H1 (cell line): ENCODE measurements around the gene CCDC71L. TPM values are rescaled to one million over a fixed set of nuclear protein-coding genes. Genes with fewer than 3 reads are reported as not detected.

Source experiments
- CTCF ChIA-PET: fragments of 300-600 bp; sonication (Branson Sonifier 250); formaldehyde crosslinking; loops from one replicate; lab custom pipeline; 2021; ENCODE audit not compliant: partially characterized antibody; lab: Charles Lee
- POLR2A ChIA-PET: fragments of 300-600 bp; sonication (Branson Sonifier 250); formaldehyde crosslinking; loops from one replicate; lab custom pipeline; 2021; ENCODE audit warnings: inconsistent platforms; ENCODE audit not compliant: partially characterized antibody; lab: Charles Lee
- DNase-seq, 2 experiments: peaks; one replicate each; pipeline versions ENCODE4 v3.0.0 to v3.0.0-alpha.2; 2010 to 2022; ENCODE audit warnings: low spot score in 2 of 2, low read depth in 1 of 2, mixed read lengths in 1 of 2
- FAIRE-seq: peaks from 2 replicates; lab custom pipeline; 2011; peaks lifted over from hg19 to GRCh38; lab: Jason Lieb, UNC
- H2AFZ ChIP-seq: 2 replicates; pipeline ENCODE4 v1.8.1; 2012; ENCODE audit warnings: low read length, inconsistent platforms
- H2AK5ac ChIP-seq: 2 replicates; pipeline ENCODE4 v1.6.1; 2013; ENCODE audit warnings: low read depth, low read length
- H2BK120ac ChIP-seq: replicated peaks from 2 replicates; pipeline ENCODE3; 2013; ENCODE audit warnings: low read depth, low read length, inconsistent platforms
- H2BK12ac ChIP-seq: 2 replicates; pipeline ENCODE4 v1.6.1; 2013; ENCODE audit warnings: low read depth, low read length
- H2BK15ac ChIP-seq: 2 replicates; pipeline ENCODE4 v1.6.1; 2013; ENCODE audit warnings: low read length
- H2BK20ac ChIP-seq: 2 replicates; pipeline ENCODE4 v1.6.1; 2013; ENCODE audit warnings: low read length
- H2BK5ac ChIP-seq: 2 replicates; pipeline ENCODE4 v1.6.1; 2013; ENCODE audit warnings: low read depth, low read length
- H3K14ac ChIP-seq: 2 replicates; pipeline ENCODE4 v1.6.1; 2013; ENCODE audit warnings: inconsistent platforms; ENCODE audit not compliant: insufficient read length
- H3K18ac ChIP-seq: 2 replicates; pipeline ENCODE4 v1.6.1; 2013; ENCODE audit warnings: low read length; ENCODE audit errors: extremely low read depth
- H3K23ac ChIP-seq: 2 replicates; pipeline ENCODE4 v1.6.1; 2013; ENCODE audit warnings: inconsistent platforms; ENCODE audit not compliant: insufficient read length
- H3K23me2 ChIP-seq: 2 replicates; pipeline ENCODE4 v1.6.1; 2013; ENCODE audit warnings: low read depth, low read length
- H3K27ac ChIP-seq: 2 replicates; pipeline ENCODE4 v1.6.1; 2011; ENCODE audit warnings: low read depth, low read length, inconsistent platforms
- H3K27me3 ChIP-seq, 4 experiments: replicated peaks in 1 of 4; 1 replicate in 1 of 4; 2 replicates in 3 of 4; pipeline versions ENCODE4 v1.6.1 to v1.8.1; 2011 to 2013; ENCODE audit warnings: low read length in 3 of 4, mild to moderate bottlenecking in 3 of 4, inconsistent platforms in 2 of 4, mixed read lengths in 2 of 4, moderate library complexity in 1 of 4; ENCODE audit not compliant: control insufficient read depth in 3 of 4, insufficient read depth in 3 of 4; ENCODE audit errors: extremely low read depth in 1 of 4
- H3K36me3 ChIP-seq, 4 experiments: 2 replicates each; pipeline versions ENCODE4 v1.6.1 to v1.8.1; 2011 to 2013; ENCODE audit warnings: mild to moderate bottlenecking in 4 of 4, low read length in 3 of 4, moderate library complexity in 2 of 4, control low read depth in 1 of 4, inconsistent platforms in 1 of 4; ENCODE audit not compliant: insufficient read depth in 4 of 4, control insufficient read depth in 2 of 4
- H3K4ac ChIP-seq: replicated peaks from 2 replicates; pipeline ENCODE3; 2013; ENCODE audit warnings: low read length, low read depth, mixed read lengths, inconsistent platforms; ENCODE audit not compliant: insufficient read length
- H3K4me1 ChIP-seq, 4 experiments: replicated peaks in 1 of 4; 1 replicate in 1 of 4; 2 replicates in 3 of 4; pipeline versions ENCODE4 v1.6.1 to v1.8.1; 2011 to 2013; ENCODE audit warnings: low read length in 3 of 4, inconsistent platforms in 2 of 4, mixed read lengths in 1 of 4; ENCODE audit not compliant: insufficient read depth in 4 of 4, control insufficient read depth in 3 of 4
- H3K4me2 ChIP-seq, 2 experiments: 2 replicates each; pipeline versions ENCODE4 v1.6.1 to v1.8.1; 2011 to 2013; ENCODE audit warnings: low read depth in 2 of 2, low read length in 2 of 2, control low read depth in 1 of 2, inconsistent platforms in 1 of 2, mild to moderate bottlenecking in 1 of 2; ENCODE audit not compliant: insufficient read depth in 1 of 2
- H3K4me3 ChIP-seq, 4 experiments: fragments of 200-600, 300-600 bp in 1 of 4; sonication (generic), shearing (Covaris generic), sonication (Bioruptor Twin) in 1 of 4; 2 replicates each; pipeline versions ENCODE4 v1.5.1 to v1.8.1; 2011 to 2016; ENCODE audit warnings: low read length in 4 of 4, low read depth in 3 of 4, control low read depth in 2 of 4, inconsistent platforms in 2 of 4, mild to moderate bottlenecking in 2 of 4, mixed read lengths in 1 of 4, moderate library complexity in 1 of 4; ENCODE audit not compliant: insufficient read depth in 2 of 4; ENCODE audit errors: extremely low read depth in 1 of 4
- H3K56ac ChIP-seq: replicated peaks from 2 replicates; pipeline ENCODE3; 2013; ENCODE audit warnings: low read depth, mild to moderate bottlenecking, mixed read lengths, low read length, inconsistent platforms; ENCODE audit not compliant: insufficient read length
- H3K79me1 ChIP-seq: 2 replicates; pipeline ENCODE4 v1.6.1; 2013; ENCODE audit warnings: low read depth, low read length, control low read depth
- H3K79me2 ChIP-seq, 2 experiments: 2 replicates each; pipeline versions ENCODE4 v1.6.1 to v1.8.1; 2012 to 2013; ENCODE audit warnings: low read length in 2 of 2, mild to moderate bottlenecking in 2 of 2, inconsistent platforms in 1 of 2; ENCODE audit not compliant: insufficient read depth in 2 of 2, control insufficient read depth in 1 of 2
- H3K9ac ChIP-seq, 4 experiments: replicated peaks in 1 of 4; 1 replicate in 1 of 4; 2 replicates in 3 of 4; pipeline versions ENCODE4 v1.6.1 to v1.8.1; 2011 to 2013; ENCODE audit warnings: low read depth in 3 of 4, low read length in 3 of 4, control low read depth in 2 of 4, mild to moderate bottlenecking in 2 of 4, moderate library complexity in 2 of 4, inconsistent platforms in 1 of 4; ENCODE audit errors: extremely low read depth in 1 of 4
- H3K9me3 ChIP-seq, 2 experiments: 2 replicates each; pipeline versions ENCODE4 v1.6.1 to v1.8.1; 2012 to 2013; ENCODE audit warnings: mild to moderate bottlenecking in 2 of 2, moderate library complexity in 2 of 2, control low read depth in 1 of 2, inconsistent platforms in 1 of 2, low read depth in 1 of 2, low read length in 1 of 2, mixed read lengths in 1 of 2; ENCODE audit not compliant: insufficient read depth in 2 of 2
- H4K20me1 ChIP-seq, 2 experiments: replicated peaks in 1 of 2; 2 replicates each; pipeline versions ENCODE3 to v1.8.1; 2011 to 2013; ENCODE audit warnings: inconsistent platforms in 2 of 2, low read length in 2 of 2, mild to moderate bottlenecking in 1 of 2; ENCODE audit not compliant: insufficient read depth in 2 of 2, control insufficient read depth in 1 of 2
- H4K5ac ChIP-seq: 2 replicates; pipeline ENCODE4 v1.6.1; 2013; ENCODE audit warnings: low read length, low read depth, mixed read lengths, inconsistent platforms; ENCODE audit not compliant: insufficient read length
- H4K8ac ChIP-seq: 2 replicates; pipeline ENCODE4 v1.8.0; 2013; ENCODE audit warnings: mild to moderate bottlenecking, moderate library complexity, low read length, inconsistent platforms; ENCODE audit not compliant: insufficient read depth; ENCODE audit errors: extremely low read depth
- H4K91ac ChIP-seq: replicated peaks from 2 replicates; pipeline ENCODE3; 2013; ENCODE audit warnings: low read length, mixed read lengths, inconsistent platforms; ENCODE audit not compliant: insufficient read length
- KDM5A ChIP-seq: fragments of 200-600 bp; IDR thresholded peaks from 2 replicates; pipeline ENCODE4 v1.7.1; 2012; ENCODE audit warnings: mild to moderate bottlenecking, low read length, inconsistent platforms, mixed read lengths
- WGBS, 2 experiments: shearing (Covaris generic) in 1 of 2; methylation state at CpG; one replicate each; pipeline versions ENCODE4 v1.1.6 to v1.1.7; 2013 to 2015; ENCODE audit warnings: low lambda C conversion rate in 2 of 2, mixed read lengths in 2 of 2, inconsistent platforms in 1 of 2, low coverage in 1 of 2, missing lambda C conversion rate in 1 of 2; ENCODE audit not compliant: insufficient replicate concordance in 2 of 2, insufficient coverage in 1 of 2, insufficient read length in 1 of 2; ENCODE audit errors: extremely low coverage in 1 of 2, missing lambda C conversion rate in 1 of 2; 5-methylcytosine and 5-hydroxymethylcytosine counted together
- polyA plus RNA-seq, 7 experiments: library from polyadenylated mRNA; depleted of rRNA in 3 of 7; stranded (reverse) in 5 of 7; unstranded in 2 of 7; fragments of >200 nt in 5 of 7; fragments of 200-250 nt in 2 of 7; gene quantifications; 1 replicate in 5 of 7; 2 replicates in 1 of 7; 4 replicates in 1 of 7; pipeline versions ENCODE4 v1.2.1 to v1.2.3, GENCODE V29; 2011 to 2013; ENCODE audit warnings: missing spikeins in 2 of 7, mixed read lengths in 2 of 7
- total RNA-seq: library from RNA; stranded (reverse); fragmentation: NEBNext Ultra II Directional; extraction: Animal tissue kit (Norgen Biotek cat#: 25700); gene quantifications from 2 replicates; pipeline ENCODE4 v1.2.1, GENCODE V29; 2021

Gene CCDC71L
- total and polyA plus RNA-seq, 2 of the 8 experiments (the other 6 are each of a cell fraction or from before 2014, with no cell fraction given) = 12.5 to 16.7 TPM

DNA sequence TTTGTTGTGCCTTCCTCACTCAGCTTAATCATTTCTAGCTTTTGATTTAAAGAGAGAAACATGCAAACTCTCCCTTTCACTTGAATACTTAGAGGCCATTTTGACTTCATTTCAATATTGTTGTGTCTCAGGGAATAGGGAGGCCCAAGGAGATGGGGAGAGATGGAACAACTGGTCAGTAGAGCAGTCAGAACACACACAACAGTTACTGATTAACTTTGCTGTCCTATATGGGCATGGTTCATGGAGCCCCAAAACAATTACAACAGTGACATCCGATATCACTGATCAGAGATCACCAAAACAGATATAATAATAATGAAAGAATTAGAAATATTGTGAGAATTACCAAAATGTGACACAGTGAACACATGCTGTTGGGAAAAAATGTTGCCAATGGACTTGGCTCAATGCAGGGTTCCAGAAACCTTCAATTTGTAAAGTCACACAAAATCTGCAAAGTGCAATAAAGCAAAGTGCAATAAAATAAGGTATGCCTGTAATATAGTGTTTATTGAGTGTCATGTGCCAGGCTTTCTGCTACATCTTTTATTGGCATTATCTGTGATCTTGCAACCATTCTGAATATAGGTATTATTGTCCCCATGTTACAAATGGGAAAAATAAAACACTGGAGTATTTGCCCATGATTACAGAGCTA lies 38.2 kb downstream of the CCDC71L start:
- Histone ChIP-seq H2BK120ac (no peak overlapping the region), H3K79me1 (no peaks in the 10 kb centered on the region), H2AK5ac (no peak overlapping the region), H4K91ac (no peak overlapping the region), H3K4me1 (peaks cover 0 to 2% (median under 1%) of the 10 kb centered on the region in 4 experiments; a peak in 1 of 7 replicates), H2BK20ac (no peak overlapping the region), H3K23ac (no peak overlapping the region), H3K14ac (no peak overlapping the region), H2BK5ac (no peak overlapping the region), H3K18ac (no peak overlapping the region), H4K20me1 (no peaks in the 10 kb centered on the region), H3K27ac (no peak overlapping the region), H3K4me2 (no peak overlapping the region), H3K9me3 (0 out of 4 replicates have a peak, but pooled peaks cover 0 to 7% of the 10 kb centered on the region in 2 experiments), H3K23me2 (peaks cover 2% of the 10 kb centered on the region; the same call in 1 of the 2 replicates), H4K5ac (no peak overlapping the region), H3K4me3 (no peak overlapping the region), H2BK12ac (no peak overlapping the region), H4K8ac (no peak overlapping the region), H3K56ac (no peak overlapping the region), H2AFZ (no peak overlapping the region), H3K27me3 (peaks cover 0 to 2% (median under 1%) of the 10 kb centered on the region in 4 experiments; a peak in 2 of 7 replicates), H2BK15ac (no peak overlapping the region), H3K4ac (no peak overlapping the region), H3K9ac (no peak overlapping the region), H3K79me2 (no peaks in the 10 kb centered on the region), H3K36me3 (no peaks in the 10 kb centered on the region)
- WGBS, 2 experiments = 78% methylated on average over 1 of the region's 1 CpG; no CpG with 5 or more reads in 1 of the 2 experiments
- DNase-seq (no peak), FAIRE-seq (no peak)
- ChIA-PET CTCF (interaction anchor here (1.6 kb wide), 1 partner anchor 37 kb away, joined by 4 read pairs; no protein-coding TSS in a partner anchor), POLR2A (no interaction called here)
- no peak for TF ChIP-seq KDM5A
